ENCODE data around the gene KCNS1. TPM values are rescaled to one million over a fixed set of nuclear protein-coding genes. Genes with fewer than 3 reads are reported as not detected.

Gene KCNS1
- polyA plus RNA-seq, 12 donors: 0.03 to 0.55 (median 0.08) TPM; not detected in 6

DNA sequence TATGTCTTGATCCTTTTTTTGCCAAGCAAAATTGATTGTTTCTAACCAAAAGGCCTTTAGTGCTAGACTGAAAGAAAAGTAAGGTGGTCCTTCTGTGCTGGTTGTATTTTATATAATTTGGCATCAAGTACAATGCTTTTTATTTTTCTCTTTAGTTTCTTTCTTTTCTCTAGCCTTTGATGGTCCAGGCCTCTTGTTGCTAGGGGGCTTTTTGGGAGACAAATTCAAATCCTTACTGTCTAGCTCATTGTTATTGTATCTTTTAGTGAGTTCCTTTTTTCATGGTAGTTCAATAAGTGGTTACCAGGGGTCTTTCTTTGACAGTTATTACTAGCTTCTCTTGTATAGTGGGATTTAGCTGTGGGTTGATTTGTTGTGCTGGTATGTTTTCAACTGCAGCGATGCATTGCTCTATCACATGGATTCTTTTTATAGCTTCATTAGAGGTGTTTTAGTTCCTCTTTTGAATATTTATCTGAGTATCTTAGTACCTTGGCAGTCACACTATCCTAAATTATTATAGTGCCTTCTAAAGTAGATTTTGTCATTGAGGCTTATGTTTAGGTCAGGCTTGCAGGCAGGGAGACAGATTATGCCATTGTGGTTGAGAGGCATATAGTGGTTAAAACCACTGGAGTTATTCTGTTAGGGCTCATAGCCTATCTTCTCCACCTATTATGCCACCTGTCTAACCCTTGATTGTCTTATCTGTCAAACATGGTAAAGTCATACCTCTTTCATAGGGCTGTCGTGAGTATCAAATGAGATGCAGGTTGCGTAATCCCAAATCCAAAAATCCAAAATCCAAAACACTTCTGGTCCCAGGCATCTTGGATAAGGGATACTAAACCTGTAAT, 49.5 kb downstream of the KCNS1 start:
- DNase-seq: no peak

- no peak for DNase-seq
Observed at GRCh38 chr20:45049904-45050471, 50.9 kb downstream of the KCNS1 start.

- no peak for DNase-seq
Observed at GRCh38 chr20:45049438-45049837, 51.5 kb downstream of the KCNS1 start.

DNA sequence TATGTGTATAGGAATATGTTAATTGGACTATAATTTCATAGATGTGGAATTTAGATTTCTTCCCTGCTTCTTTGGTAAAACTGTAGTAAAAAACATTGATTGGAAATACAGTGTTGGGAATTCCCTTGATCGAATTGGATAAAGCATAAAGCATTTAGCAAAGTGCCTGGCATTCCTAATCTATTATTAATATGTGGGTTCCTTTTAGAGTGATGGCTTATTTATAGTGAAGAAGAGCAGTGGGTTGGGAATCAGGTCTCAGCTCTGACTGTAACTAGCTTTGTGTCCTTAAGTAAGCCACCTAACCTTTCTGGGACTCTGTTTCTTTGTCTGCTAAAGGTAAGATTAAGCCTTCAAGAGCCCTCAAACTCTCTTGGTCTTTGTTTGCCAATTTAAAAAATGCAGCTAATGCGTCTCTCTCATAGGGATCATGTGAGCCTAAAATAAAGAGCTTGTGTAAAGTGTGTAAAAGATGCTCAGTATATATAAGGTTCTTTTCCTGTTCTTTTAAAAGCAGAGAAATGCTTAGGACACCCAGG, 53.3 kb downstream of the KCNS1 start:
- DNase-seq: no peak

DNA sequence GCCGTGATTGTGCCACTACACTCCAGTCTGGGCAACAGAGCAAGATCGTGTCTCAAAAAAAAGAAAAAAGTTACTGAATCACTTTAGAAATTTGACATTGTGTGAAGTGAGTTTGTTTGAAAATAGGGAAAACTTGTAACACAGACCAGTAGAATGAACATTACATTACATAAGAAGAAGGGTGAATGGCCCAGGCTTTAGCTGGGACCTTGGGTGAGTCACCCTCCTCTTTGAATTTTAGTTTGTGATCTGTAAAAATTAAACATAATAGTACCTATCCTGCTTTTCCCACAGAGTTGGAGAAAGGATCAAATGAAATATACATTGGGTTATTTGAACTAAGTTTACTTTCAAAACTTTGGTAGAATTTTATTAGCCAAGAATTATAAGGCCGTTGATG, 56.3 kb downstream of the KCNS1 start:
- no peak for DNase-seq

DNA sequence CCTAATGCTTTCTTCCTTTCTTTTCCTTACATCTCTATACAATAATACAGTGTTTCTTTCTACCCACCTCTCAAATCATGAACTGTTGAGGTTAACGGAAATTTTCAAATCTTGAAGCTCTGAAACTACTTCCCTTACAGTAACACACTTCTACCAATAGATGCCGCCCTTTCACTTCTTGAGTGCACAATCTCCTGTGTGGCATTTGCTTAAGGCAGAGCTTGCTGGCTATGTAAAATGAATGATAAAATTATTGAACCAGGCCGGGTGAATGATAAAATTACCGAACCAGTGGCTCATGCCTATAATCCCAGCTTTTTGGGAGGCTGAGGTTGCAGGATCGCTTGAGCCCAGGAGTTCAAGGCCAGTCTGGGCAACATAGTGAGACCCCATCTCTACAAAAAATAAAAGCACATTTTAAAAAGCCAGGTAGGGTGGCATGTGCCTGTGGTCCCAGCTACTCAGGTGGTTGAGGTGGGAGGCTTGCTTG, 56.8 kb downstream of the KCNS1 start:
- DNase-seq: peak; percentile 59

DNA sequence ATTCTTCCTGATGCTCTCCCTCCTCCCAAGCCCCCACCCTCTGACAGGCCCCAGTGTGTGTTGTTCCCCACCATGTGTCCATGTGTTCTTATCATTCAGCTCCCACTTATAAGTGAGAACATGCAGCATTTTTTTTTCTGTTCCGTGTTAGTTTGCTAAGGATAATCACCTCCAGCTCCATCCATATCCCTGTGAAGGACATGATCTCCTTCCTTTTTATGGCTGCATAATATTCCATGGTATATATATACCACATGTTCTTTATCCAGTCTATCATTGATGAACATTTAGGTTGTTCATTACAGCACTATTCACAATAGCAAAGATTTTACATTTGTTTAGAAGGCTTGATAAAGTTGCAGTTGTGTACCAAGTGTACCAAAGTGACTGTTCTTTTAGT, 57.9 kb downstream of the KCNS1 start:
- DNase-seq: no peak

Other genes starting within 250 kb of the KCNS1 start
- gene YWHAB, start 215.4 kb downstream of the KCNS1 start, polyA plus RNA-seq (ENCODE audit: insufficient read length in 12 of 12): 1,000 to 10,000 TPM in 1 of 12 donors, 100 to 1,000 TPM in 9, 10 to 100 TPM in 2; 99.3 to 1,405 (median 119) TPM
- gene PABPC1L, start 191.1 kb downstream of the KCNS1 start, polyA plus RNA-seq (ENCODE audit: insufficient read length in 12 of 12): 10 to 100 TPM in 10 of 12 donors, 1 to 10 TPM in 1, not detected in 1; 9.3 to 68.5 (median 12.1) TPM
- gene TOMM34, start 140.7 kb downstream of the KCNS1 start, polyA plus RNA-seq (ENCODE audit: insufficient read length in 12 of 12): 10 to 100 TPM in 11 of 12 donors, not detected in 1; 12.1 to 19.1 (median 13.7) TPM
- 10 to 100 TPM in 9 of 12 donors, 1 to 10 TPM in 2, not detected in 1; 8.0 to 19.5 (median 11.2) TPM for gene STK4, start 134.6 kb downstream of the KCNS1 start, polyA plus RNA-seq (ENCODE audit: insufficient read length in 12 of 12)
- 1 to 10 TPM in 1 of 12 donors, under 1 TPM in 2, not detected in 9; 0.30 to 3.6 (median 0.54) TPM for gene WFDC5, start 14.0 kb upstream of the KCNS1 start, polyA plus RNA-seq (ENCODE audit: insufficient read length in 12 of 12)
- not detected for gene WFDC12, start 23.3 kb upstream of the KCNS1 start, polyA plus RNA-seq (ENCODE audit: insufficient read length in 12 of 12)
- gene PI3, start 73.8 kb upstream of the KCNS1 start, polyA plus RNA-seq (ENCODE audit: insufficient read length in 12 of 12): under 1 TPM in 2 of 12 donors, not detected in 10; 0.30 to 0.40 TPM
- not detected for gene SEMG1, start 105.9 kb upstream of the KCNS1 start, polyA plus RNA-seq (ENCODE audit: insufficient read length in 12 of 12)
- not detected for gene SEMG2, start 120.2 kb upstream of the KCNS1 start, polyA plus RNA-seq (ENCODE audit: insufficient read length in 12 of 12)
- gene SLPI, start 153.4 kb upstream of the KCNS1 start, polyA plus RNA-seq (ENCODE audit: insufficient read length in 12 of 12): 1 to 10 TPM in 4 of 12 donors, not detected in 8; 1.0 to 2.2 (median 1.3) TPM
- gene RBPJL, start 205.7 kb upstream of the KCNS1 start, polyA plus RNA-seq (ENCODE audit: insufficient read length in 12 of 12): not detected
- gene MATN4, start 207.2 kb upstream of the KCNS1 start, polyA plus RNA-seq (ENCODE audit: insufficient read length in 12 of 12): under 1 TPM in 10 of 12 donors, not detected in 2; 0.23 to 0.85 (median 0.43) TPM
- 10 to 100 TPM in 4 of 12 donors, 1 to 10 TPM in 7, not detected in 1; 6.8 to 21.4 (median 9.6) TPM for gene SDC4, start 247.3 kb upstream of the KCNS1 start, polyA plus RNA-seq (ENCODE audit: insufficient read length in 12 of 12)

All from muscle of arm (tissue), 12 donors.